Tibial artery (tissue), 4 donors: ENCODE measurements around the gene CENPC.

Source experiments
- DNase-seq, 2 donors: peaks; one replicate each; pipeline ENCODE4 v3.0.0-alpha.2; 2019
- H3K27ac ChIP-seq, 2 donors: fragments of 200-600 bp; sonication (generic) in 1 of 2; 1 replicate in 1 of 2; 2 replicates in 1 of 2; pipeline ENCODE4 v1.5.1; 2018 to 2019; ENCODE audit warnings: mild to moderate bottlenecking in 1 of 2
- H3K27me3 ChIP-seq, 2 donors: fragments of 200-600 bp; sonication (generic) in 1 of 2; one replicate each; pipeline versions ENCODE4 v1.5.1 to v1.6.0; 2016 to 2019
- H3K36me3 ChIP-seq, 3 donors: fragments of 200-600 bp; sonication (generic) in 2 of 3; one replicate each; pipeline ENCODE4 v1.5.1; 2016 to 2019; ENCODE audit warnings: mild to moderate bottlenecking in 2 of 3
- H3K4me1 ChIP-seq, 4 donors: fragments of 200-600 bp; sonication (generic) in 2 of 4; 1 replicate in 3 of 4; 2 replicates in 1 of 4; pipeline ENCODE4 v1.5.1; 2016 to 2019
- H3K4me3 ChIP-seq, 2 donors: fragments of 200-600 bp; sonication (generic) in 1 of 2; 1 replicate in 1 of 2; 2 replicates in 1 of 2; pipeline ENCODE4 v1.5.1; 2018 to 2019; ENCODE audit warnings: mild to moderate bottlenecking in 2 of 2
- H3K9me3 ChIP-seq, 3 donors: fragments of 200-600 bp; sonication (generic) in 1 of 3; one replicate each; pipeline ENCODE4 v1.5.1; 2016 to 2019
- intact Hi-C: fragments of 100-400 bp; cut with DNase I; formaldehyde crosslinking; loops from one replicate; pipeline ENCODE4 v1.15.0; 2023; ENCODE audit warnings: low total_unique reads
- TF ChIP-seq, protein P1 (sequence below), 2 experiments: fragments of 200-600 bp in 1 of 2; fragments of 450-650 bp in 1 of 2; IDR thresholded peaks; one replicate each; pipeline ENCODE4 v1.5.1; 2017 to 2019; ENCODE audit warnings: antibody characterized with exemption in 2 of 2, mild to moderate bottlenecking in 1 of 2, moderate library complexity in 1 of 2

Gene CENPC

DNA sequence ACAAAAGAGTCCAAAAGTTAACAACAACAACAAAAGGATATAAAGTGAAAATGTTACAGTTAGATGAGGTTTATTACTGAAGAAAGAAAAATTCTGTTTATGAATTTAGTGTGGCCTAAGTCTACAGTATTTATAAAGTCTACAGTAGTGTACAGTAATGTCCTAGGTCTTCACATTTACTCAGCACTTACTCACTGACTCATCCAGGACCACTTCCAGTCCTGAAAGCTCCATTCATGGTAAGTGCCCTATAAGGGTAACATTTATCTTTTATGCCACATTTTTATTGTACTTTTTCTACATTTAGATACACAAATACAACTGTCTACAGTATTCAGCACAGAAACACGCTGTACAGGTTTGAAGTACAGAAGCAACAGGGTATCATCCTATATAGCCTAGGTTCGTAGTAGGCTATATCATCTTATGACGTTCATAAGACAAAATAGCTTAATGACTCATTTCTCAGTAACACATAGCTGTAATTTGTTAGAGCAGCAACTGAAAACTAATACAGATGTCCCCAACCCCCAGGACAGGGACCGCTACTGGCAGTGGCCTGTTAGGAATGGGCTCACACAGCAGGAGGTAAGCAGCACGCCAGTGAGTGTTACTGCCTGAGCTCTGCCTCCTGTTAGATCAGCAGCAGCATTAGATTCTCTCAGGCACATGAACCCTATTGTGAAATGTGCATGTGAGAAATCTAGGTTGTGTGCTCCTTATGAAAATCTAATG lies 61.3 kb downstream of the CENPC start:
- Histone ChIP-seq H3K36me3 (peaks cover 56 to 71% (median 64%) of the 10 kb centered on the region in 3 donors), H3K27me3 (no peaks in the 10 kb centered on the region), H3K4me3 (no peak overlapping the region), H3K27ac (no peak overlapping the region), H3K4me1 (no peaks in the 10 kb centered on the region), H3K9me3 (peaks cover 0 to 11% (median 6%) of the 10 kb centered on the region in 3 donors)
- DNase-seq = no peak
- TF ChIP-seq, protein P1, sequence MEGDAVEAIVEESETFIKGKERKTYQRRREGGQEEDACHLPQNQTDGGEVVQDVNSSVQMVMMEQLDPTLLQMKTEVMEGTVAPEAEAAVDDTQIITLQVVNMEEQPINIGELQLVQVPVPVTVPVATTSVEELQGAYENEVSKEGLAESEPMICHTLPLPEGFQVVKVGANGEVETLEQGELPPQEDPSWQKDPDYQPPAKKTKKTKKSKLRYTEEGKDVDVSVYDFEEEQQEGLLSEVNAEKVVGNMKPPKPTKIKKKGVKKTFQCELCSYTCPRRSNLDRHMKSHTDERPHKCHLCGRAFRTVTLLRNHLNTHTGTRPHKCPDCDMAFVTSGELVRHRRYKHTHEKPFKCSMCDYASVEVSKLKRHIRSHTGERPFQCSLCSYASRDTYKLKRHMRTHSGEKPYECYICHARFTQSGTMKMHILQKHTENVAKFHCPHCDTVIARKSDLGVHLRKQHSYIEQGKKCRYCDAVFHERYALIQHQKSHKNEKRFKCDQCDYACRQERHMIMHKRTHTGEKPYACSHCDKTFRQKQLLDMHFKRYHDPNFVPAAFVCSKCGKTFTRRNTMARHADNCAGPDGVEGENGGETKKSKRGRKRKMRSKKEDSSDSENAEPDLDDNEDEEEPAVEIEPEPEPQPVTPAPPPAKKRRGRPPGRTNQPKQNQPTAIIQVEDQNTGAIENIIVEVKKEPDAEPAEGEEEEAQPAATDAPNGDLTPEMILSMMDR (IDR thresholded peaks at IDR 0.05) = no peak
- intact Hi-C loops = no loop called here

DNA sequence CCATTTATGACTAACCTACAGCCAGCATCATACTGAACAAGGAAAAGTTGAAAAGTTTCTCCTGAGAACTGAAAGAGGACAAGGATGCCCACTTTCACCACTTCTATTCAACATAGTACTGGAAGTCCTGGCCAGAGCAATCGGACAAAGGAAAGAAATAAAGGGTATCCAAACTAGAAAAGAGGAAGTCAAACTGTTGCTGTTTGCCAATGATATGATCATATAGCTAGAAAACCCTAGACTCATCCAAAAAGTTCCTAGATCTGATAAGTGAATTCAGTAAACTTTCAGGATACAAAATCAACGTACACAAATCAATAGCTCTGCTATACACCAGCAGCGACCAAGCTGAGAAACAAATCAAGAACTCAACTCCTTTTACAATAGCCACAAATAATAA lies 64.5 kb downstream of the CENPC start:
- TF ChIP-seq, protein P1 (IDR thresholded peaks at IDR 0.05) = no peak

DNA sequence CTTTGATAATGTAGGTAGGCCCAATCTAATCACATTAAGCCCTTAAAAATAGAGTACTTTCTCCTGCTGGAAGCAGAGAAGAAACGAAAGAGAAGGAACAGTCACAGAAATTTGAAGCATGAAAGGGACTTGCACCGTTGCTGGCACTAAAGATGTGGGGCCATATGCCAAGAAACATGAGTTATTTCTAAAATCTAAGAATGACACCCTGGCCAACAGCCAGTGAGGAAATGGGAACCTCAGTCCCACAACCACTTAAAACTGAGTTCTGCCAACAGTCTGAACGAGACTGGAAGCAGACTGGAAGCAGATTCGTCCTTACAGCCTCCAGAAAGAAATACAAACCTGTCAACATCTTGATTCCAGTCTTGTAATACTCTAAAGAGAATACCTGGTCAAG lies 70.1 kb downstream of the CENPC start:
- Histone ChIP-seq H3K4me1 (no peaks in the 10 kb centered on the region), H3K27me3 (no peaks in the 10 kb centered on the region), H3K27ac (no peak overlapping the region), H3K4me3 (no peak overlapping the region), H3K36me3 (peaks cover 77 to 86% (median 78%) of the 10 kb centered on the region in 3 donors), H3K9me3 (peaks cover 0 to 5% (median 0%) of the 10 kb centered on the region in 3 donors)
- TF ChIP-seq, protein P1 (IDR thresholded peaks at IDR 0.05) = no peak
- intact Hi-C loops = no loop called here
- no peak for DNase-seq

More for the DNA sequence above, 64.5 kb downstream of the CENPC start:
- Histone ChIP-seq H3K27ac (no peak overlapping the region), H3K9me3 (peaks cover 0 to 14% (median 6%) of the 10 kb centered on the region in 3 donors), H3K4me1 (no peaks in the 10 kb centered on the region), H3K4me3 (no peak overlapping the region), H3K36me3 (peaks cover 69 to 84% (median 82%) of the 10 kb centered on the region in 3 donors), H3K27me3 (no peaks in the 10 kb centered on the region)
- intact Hi-C loops = no loop called here
- DNase-seq = no peak

DNA sequence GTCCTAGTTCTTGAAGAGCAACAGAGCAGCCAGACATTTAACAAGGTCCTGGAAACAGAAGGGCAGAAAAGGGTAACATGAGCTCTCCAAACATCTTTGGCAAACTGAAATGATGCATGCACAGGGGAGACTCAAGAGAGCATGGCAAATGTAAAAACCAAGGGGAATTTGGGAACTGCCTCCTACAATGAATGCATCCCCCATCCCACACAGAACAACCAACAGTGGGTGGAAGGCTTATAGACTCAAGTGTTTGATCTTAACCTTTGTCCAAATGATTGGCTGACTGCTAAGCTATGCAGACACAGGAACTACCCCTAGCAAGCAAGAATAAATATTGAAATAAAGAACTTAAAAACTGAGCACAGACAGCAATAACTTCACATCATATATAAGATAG lies 74.4 kb downstream of the CENPC start:
- intact Hi-C loops = no loop called here
- TF ChIP-seq, protein P1 (IDR thresholded peaks at IDR 0.05) = no peak
- Histone ChIP-seq H3K27me3 (no peaks in the 10 kb centered on the region), H3K4me3 (no peak overlapping the region), H3K9me3 (no peaks in the 10 kb centered on the region), H3K36me3 (peaks cover 55 to 77% (median 56%) of the 10 kb centered on the region in 3 donors), H3K27ac (no peak overlapping the region), H3K4me1 (no peaks in the 10 kb centered on the region)
- DNase-seq = no peak

DNA sequence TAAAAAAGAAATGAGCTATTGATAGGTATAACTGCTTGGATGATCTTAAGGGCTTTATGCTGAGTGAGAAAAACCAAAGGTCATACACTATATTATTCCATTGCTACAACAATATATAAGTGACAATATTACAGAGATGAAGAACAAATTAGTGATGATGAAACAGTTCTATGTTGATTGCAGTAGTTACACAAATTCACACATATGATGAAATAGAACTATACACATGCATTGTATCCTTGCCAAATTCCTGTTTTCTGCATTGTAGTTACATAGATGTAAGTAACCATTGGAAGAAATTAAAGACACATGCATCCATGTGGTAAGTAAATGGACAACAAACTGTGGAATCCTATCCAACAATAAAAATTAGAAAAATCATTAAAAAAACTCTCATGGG lies 76.5 kb downstream of the CENPC start:
- Histone ChIP-seq H3K4me1 (peaks cover 0 to 11% (median 3%) of the 10 kb centered on the region in 4 donors), H3K4me3 (no peak overlapping the region), H3K27ac (no peak overlapping the region), H3K27me3 (no peaks in the 10 kb centered on the region), H3K36me3 (peaks cover 36 to 59% (median 38%) of the 10 kb centered on the region in 3 donors), H3K9me3 (no peaks in the 10 kb centered on the region)
- TF ChIP-seq, protein P1 (IDR thresholded peaks at IDR 0.05) = no peak
- intact Hi-C loops = no loop called here
- DNase-seq = no peak
